IPS-15b (cell line): ENCODE results near the gene ANKRD29.

ENCODE experiments used
- H3K27me3 ChIP-seq: one replicate; pipeline ENCODE4 v1.6.1; 2013; ENCODE audit warnings: low read length; ENCODE audit not compliant: control insufficient read depth, insufficient read depth
- H3K36me3 ChIP-seq: one replicate; pipeline ENCODE4 v1.6.1; 2013; ENCODE audit warnings: low read length; ENCODE audit not compliant: control insufficient read depth, insufficient read depth
- H3K4me1 ChIP-seq: one replicate; pipeline ENCODE4 v1.6.1; 2013; ENCODE audit warnings: mild to moderate bottlenecking, low read length; ENCODE audit not compliant: control insufficient read depth, insufficient read depth
- H3K4me3 ChIP-seq: one replicate; pipeline ENCODE4 v1.5.1; 2013; ENCODE audit warnings: low read depth, low read length
- H3K9ac ChIP-seq: one replicate; pipeline ENCODE4 v1.6.1; 2013; ENCODE audit warnings: low read depth, mild to moderate bottlenecking, low read length
- H3K9me3 ChIP-seq: one replicate; pipeline ENCODE4 v1.6.1; 2013; ENCODE audit warnings: mild to moderate bottlenecking, low read length; ENCODE audit not compliant: control insufficient read depth, insufficient read depth

The ANKRD29 gene

GRCh38 chr18:23682045-23682444 lies 19.3 kb upstream of the ANKRD29 start:
- no peaks in the 10 kb centered on the region for H3K36me3 ChIP-seq
- H3K27me3 ChIP-seq, result peaks cover 2% of the 10 kb centered on the region
- H3K9me3 ChIP-seq, result no peaks in the 10 kb centered on the region
- no peak overlapping the region for H3K9ac ChIP-seq
- H3K4me1 ChIP-seq, result no peaks in the 10 kb centered on the region
- no peak overlapping the region for H3K4me3 ChIP-seq

- H3K9ac ChIP-seq, result no peak overlapping the region
- H3K36me3 ChIP-seq, result no peaks in the 10 kb centered on the region
- no peaks in the 10 kb centered on the region for H3K9me3 ChIP-seq
- H3K27me3 ChIP-seq, result no peaks in the 10 kb centered on the region
- H3K4me1 ChIP-seq, result no peaks in the 10 kb centered on the region
- H3K4me3 ChIP-seq, result no peak overlapping the region
Observed at GRCh38 chr18:23675896-23676295, 13.2 kb upstream of the ANKRD29 start.

GRCh38 chr18:23675236-23675635 lies 12.5 kb upstream of the ANKRD29 start:
- Histone ChIP-seq H3K9ac (no peak overlapping the region), H3K4me3 (no peak overlapping the region), H3K27me3 (no peaks in the 10 kb centered on the region), H3K36me3 (no peaks in the 10 kb centered on the region), H3K4me1 (no peaks in the 10 kb centered on the region), H3K9me3 (no peaks in the 10 kb centered on the region)

GRCh38 chr18:23673725-23674124 lies 11.0 kb upstream of the ANKRD29 start:
- Histone ChIP-seq H3K4me1 (peaks cover 3% of the 10 kb centered on the region), H3K4me3 (no peak overlapping the region), H3K36me3 (no peaks in the 10 kb centered on the region), H3K9ac (no peak overlapping the region), H3K27me3 (no peaks in the 10 kb centered on the region), H3K9me3 (no peaks in the 10 kb centered on the region)

GRCh38 chr18:23671564-23671963 lies 8.9 kb upstream of the ANKRD29 start:
- no peak overlapping the region for H3K9ac ChIP-seq
- H3K27me3 ChIP-seq, result no peaks in the 10 kb centered on the region
- H3K36me3 ChIP-seq, result no peaks in the 10 kb centered on the region
- H3K9me3 ChIP-seq, result no peaks in the 10 kb centered on the region
- peaks cover 3% of the 10 kb centered on the region for H3K4me1 ChIP-seq
- no peak overlapping the region for H3K4me3 ChIP-seq

- Histone ChIP-seq H3K9ac (no peak overlapping the region), H3K4me3 (no peak overlapping the region), H3K36me3 (no peaks in the 10 kb centered on the region), H3K27me3 (no peaks in the 10 kb centered on the region), H3K4me1 (peaks cover 3% of the 10 kb centered on the region), H3K9me3 (no peaks in the 10 kb centered on the region)
Observed at GRCh38 chr18:23669804-23670405, 7.2 kb upstream of the ANKRD29 start.

- H3K36me3 ChIP-seq, result no peaks in the 10 kb centered on the region
- H3K4me3 ChIP-seq, result no peak overlapping the region
- H3K9ac ChIP-seq, result no peak overlapping the region
- peaks cover 3% of the 10 kb centered on the region for H3K4me1 ChIP-seq
- H3K27me3 ChIP-seq, result no peaks in the 10 kb centered on the region
- H3K9me3 ChIP-seq, result no peaks in the 10 kb centered on the region
Observed at GRCh38 chr18:23669202-23669766, 6.6 kb upstream of the ANKRD29 start.

- peaks cover 3% of the 10 kb centered on the region for H3K4me1 ChIP-seq
- no peaks in the 10 kb centered on the region for H3K9me3 ChIP-seq
- no peak overlapping the region for H3K4me3 ChIP-seq
- no peaks in the 10 kb centered on the region for H3K27me3 ChIP-seq
- H3K36me3 ChIP-seq, result no peaks in the 10 kb centered on the region
- no peak overlapping the region for H3K9ac ChIP-seq
Observed at GRCh38 chr18:23668731-23669130, 6.0 kb upstream of the ANKRD29 start.

GRCh38 chr18:23667114-23667513 lies 4.4 kb upstream of the ANKRD29 start:
- H3K4me1 ChIP-seq, result peaks cover 3% of the 10 kb centered on the region
- H3K9ac ChIP-seq, result no peak overlapping the region

GRCh38 chr18:23664674-23665073 lies 2.0 kb upstream of the ANKRD29 start:
- Histone ChIP-seq H3K4me3 (no peak overlapping the region), H3K27me3 (peaks cover 11% of the 10 kb centered on the region), H3K4me1 (peaks cover 10% of the 10 kb centered on the region), H3K36me3 (no peaks in the 10 kb centered on the region), H3K9me3 (no peaks in the 10 kb centered on the region), H3K9ac (no peak overlapping the region)

More at GRCh38 chr18:23667114-23667513, 4.4 kb upstream of the ANKRD29 start:
- Histone ChIP-seq H3K4me3 (no peak overlapping the region), H3K36me3 (no peaks in the 10 kb centered on the region), H3K9me3 (no peaks in the 10 kb centered on the region), H3K27me3 (peaks cover 5% of the 10 kb centered on the region)

- peaks cover 8% of the 10 kb centered on the region for H3K4me1 ChIP-seq
- H3K4me3 ChIP-seq, result peak overlapping the region; percentile 62
- H3K36me3 ChIP-seq, result no peaks in the 10 kb centered on the region
- peaks cover 11% of the 10 kb centered on the region for H3K27me3 ChIP-seq
- peak overlapping the region; percentile 65 for H3K9ac ChIP-seq
- no peaks in the 10 kb centered on the region for H3K9me3 ChIP-seq
Observed at GRCh38 chr18:23661735-23662308, 889 bp downstream of the ANKRD29 start.

GRCh38 chr18:23658285-23658684 lies 4.4 kb downstream of the ANKRD29 start:
- H3K4me1 ChIP-seq, result peaks cover 8% of the 10 kb centered on the region
- H3K4me3 ChIP-seq, result no peak overlapping the region
- H3K27me3 ChIP-seq, result peaks cover 11% of the 10 kb centered on the region
- H3K9me3 ChIP-seq, result no peaks in the 10 kb centered on the region
- no peak overlapping the region for H3K9ac ChIP-seq
- no peaks in the 10 kb centered on the region for H3K36me3 ChIP-seq
